WTC11 (cell line): ENCODE data around the gene ELAPOR1.

ENCODE experiments used
- CREM ChIP-seq: sonication (generic); formaldehyde crosslinking; IDR thresholded peaks from 2 replicates; pipeline ENCODE4 v1.8.1; 2022; ENCODE audit warnings: mild to moderate bottlenecking, missing genetic modification reagents, moderate library complexity
- CTCF ChIP-seq: fragments of 200-600 bp; IDR thresholded peaks from 2 replicates; pipeline ENCODE4 v1.8.0; 2022; ENCODE audit warnings: antibody characterized with exemption
- ZBTB43 ChIP-seq: sonication (generic); formaldehyde crosslinking; IDR thresholded peaks from 2 replicates; pipeline ENCODE4 v1.8.1; 2023; ENCODE audit warnings: mild to moderate bottlenecking, missing genetic modification reagents
- TF ChIP-seq, protein P1 (sequence below): sonication (generic); formaldehyde crosslinking; IDR thresholded peaks from 2 replicates; pipeline ENCODE4 v1.8.1; 2022; ENCODE audit warnings: mild to moderate bottlenecking, moderate library complexity, missing genetic modification reagents
- TF ChIP-seq, protein P2 (sequence below): sonication (generic); formaldehyde crosslinking; IDR thresholded peaks from 2 replicates; pipeline ENCODE4 v1.8.0; 2022; ENCODE audit warnings: mild to moderate bottlenecking, missing genetic modification reagents

- TF ChIP-seq, protein P1, sequence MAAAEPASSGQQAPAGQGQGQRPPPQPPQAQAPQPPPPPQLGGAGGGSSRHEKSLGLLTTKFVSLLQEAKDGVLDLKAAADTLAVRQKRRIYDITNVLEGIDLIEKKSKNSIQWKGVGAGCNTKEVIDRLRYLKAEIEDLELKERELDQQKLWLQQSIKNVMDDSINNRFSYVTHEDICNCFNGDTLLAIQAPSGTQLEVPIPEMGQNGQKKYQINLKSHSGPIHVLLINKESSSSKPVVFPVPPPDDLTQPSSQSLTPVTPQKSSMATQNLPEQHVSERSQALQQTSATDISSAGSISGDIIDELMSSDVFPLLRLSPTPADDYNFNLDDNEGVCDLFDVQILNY (CRISPR knock-in tag): no peak
- TF ChIP-seq CTCF (no peak), ZBTB43 (no peak), CREM (no peak)
- TF ChIP-seq, protein P2, sequence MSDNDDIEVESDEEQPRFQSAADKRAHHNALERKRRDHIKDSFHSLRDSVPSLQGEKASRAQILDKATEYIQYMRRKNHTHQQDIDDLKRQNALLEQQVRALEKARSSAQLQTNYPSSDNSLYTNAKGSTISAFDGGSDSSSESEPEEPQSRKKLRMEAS (CRISPR knock-in tag): no peak
Observed at GRCh38 chr1:109137958-109138357, 24.0 kb downstream of the ELAPOR1 start.
